Body of pancreas (tissue), 4 donors: ENCODE data around the gene FAM185A. TPM values are rescaled to one million over a fixed set of nuclear protein-coding genes. Genes with fewer than 3 reads are reported as not detected.
"Not testable (repeated sequence)": the region's sequence is repeated elsewhere in the genome, so short reads cannot be mapped to it uniquely, and the experiment has no call there.

Source experiments
- ATAC-seq: fragments of 150-250 bp; one replicate; pipeline ENCODE4 v1.9.1; 2016
- DNase-seq, 4 donors: peaks; one replicate each; pipeline ENCODE4 v3.0.0-alpha.2; 2019
- H3K27ac ChIP-seq, 4 donors: fragments of 200-600 bp; sonication (generic); 1 replicate in 3 of 4; 2 replicates in 1 of 4; pipeline versions ENCODE4 v1.5.1 to v1.6.1; 2016 to 2019; ENCODE audit warnings: mild to moderate bottlenecking in 1 of 4, mixed read lengths in 1 of 4, moderate library complexity in 1 of 4
- H3K27me3 ChIP-seq, 2 donors: fragments of 200-600 bp; sonication (generic); one replicate each; pipeline ENCODE4 v1.6.0; 2016; ENCODE audit warnings: mild to moderate bottlenecking in 1 of 2
- H3K36me3 ChIP-seq, 2 donors: fragments of 200-600 bp; sonication (generic); replicated peaks in 1 of 2; 2 replicates each; pipeline ENCODE4 v1.5.1; 2016; ENCODE audit warnings: low read depth in 2 of 2; ENCODE audit not compliant: insufficient read depth in 1 of 2
- H3K4me1 ChIP-seq: fragments of 200-600 bp; sonication (generic); one replicate; pipeline ENCODE4 v1.6.0; 2016
- H3K4me3 ChIP-seq, 2 donors: fragments of 200-600 bp; sonication (generic); 1 replicate in 1 of 2; 2 replicates in 1 of 2; pipeline ENCODE4 v1.5.1; 2016 to 2019
- H3K9me3 ChIP-seq, 3 donors: fragments of 200-600 bp; sonication (generic); 1 replicate in 2 of 3; 2 replicates in 1 of 3; pipeline ENCODE4 v1.5.1; 2016
- CTCF ChIP-seq, 7 experiments: fragments of 450-650 bp in 4 of 7; fragments of 200-600 bp in 3 of 7; sonication (generic) in 3 of 7; IDR thresholded peaks; one replicate each; pipeline ENCODE4 v1.5.1; 2016 to 2019; ENCODE audit warnings: antibody characterized with exemption in 7 of 7
- WGBS, 2 donors: methylation state at CpG; one replicate each; pipeline ENCODE4 v1.1.5; 2017; 5-methylcytosine and 5-hydroxymethylcytosine counted together
- intact Hi-C: fragments of 100-400 bp; cut with DNase I; formaldehyde crosslinking; loops from one replicate; pipeline ENCODE4 v1.15.1; 2023
- total RNA-seq, 2 donors: library from RNA; depleted of rRNA; stranded (reverse); fragments of >200 nt; gene quantifications; one replicate each; pipeline ENCODE4 v1.1.0, GENCODE V29; 2016

The FAM185A gene
- total RNA-seq, 2 donors from 2014 or later = 19.7 to 21.4 TPM

DNA sequence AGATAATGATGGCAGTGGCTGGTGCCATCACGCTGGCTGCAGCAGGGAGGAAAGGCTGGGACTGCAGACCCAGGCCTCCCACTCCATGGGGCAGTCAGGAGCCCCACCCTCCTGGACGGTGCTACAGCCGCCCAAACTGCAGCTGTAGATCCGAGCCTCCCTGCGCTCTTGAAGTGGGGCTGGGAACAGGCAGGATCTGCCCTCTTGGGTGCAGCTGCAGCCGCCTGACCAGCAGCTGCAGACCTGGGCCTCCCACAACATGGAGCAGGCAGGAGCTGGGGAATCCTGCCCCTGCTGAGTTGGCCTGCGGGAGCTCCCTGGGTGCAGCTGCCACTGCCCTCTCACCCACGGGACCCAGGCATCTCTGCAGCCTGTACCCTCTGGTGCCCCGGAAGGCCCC lies 4.9 kb upstream of the FAM185A start:
- H3K4me3 ChIP-seq, H3K4me1 ChIP-seq, ATAC-seq, H3K27me3 ChIP-seq, H3K36me3 ChIP-seq, H3K9me3 ChIP-seq, DNase-seq, H3K27ac ChIP-seq, intact Hi-C loops: not testable (repeated sequence)
- 76% methylated on average over 9 of the region's 9 CpGs; no CpG with 5 or more reads in 1 of the 2 donors for WGBS, 2 donors

DNA sequence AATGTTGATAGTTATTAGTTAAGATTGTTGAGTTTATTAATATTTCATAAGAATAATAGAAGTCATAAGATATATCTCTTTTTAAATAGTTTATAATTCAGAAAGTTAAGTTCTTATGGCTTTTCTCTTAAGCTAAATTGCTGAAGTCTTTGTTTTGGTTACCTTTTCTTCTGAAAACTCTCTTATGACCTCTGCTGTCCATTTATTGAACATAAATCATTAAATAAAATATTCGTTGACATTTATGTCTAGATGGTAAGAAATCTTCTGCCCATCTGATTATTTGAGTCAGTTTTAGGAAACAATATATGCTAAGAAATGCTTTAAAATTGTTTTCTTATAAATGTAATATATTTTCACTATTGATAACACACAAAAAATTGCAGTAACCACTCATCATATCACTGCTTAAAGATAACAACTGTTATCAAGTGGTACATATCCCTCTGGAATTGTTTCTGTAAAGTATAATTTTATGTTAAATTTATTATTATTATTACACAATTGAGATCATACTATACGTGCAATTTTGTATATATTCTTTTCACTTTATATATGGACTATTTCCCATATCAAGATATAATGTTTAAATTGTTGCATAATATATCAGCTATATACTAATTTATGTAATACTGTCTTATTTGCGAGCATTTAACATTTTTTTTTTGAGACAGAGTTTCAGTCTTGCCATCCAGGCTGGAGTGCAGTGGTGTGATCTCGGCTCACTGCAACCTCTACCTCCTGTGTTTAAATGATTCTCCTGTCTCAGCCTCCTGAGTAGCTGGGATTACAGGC lies 3.1 kb upstream of the FAM185A start:
- H3K27ac ChIP-seq, H3K27me3 ChIP-seq, H3K4me3 ChIP-seq, H3K9me3 ChIP-seq, H3K36me3 ChIP-seq, intact Hi-C loops, ATAC-seq, DNase-seq: not testable (repeated sequence)
- peak in 3 of 7 experiments; percentile 8 to 26 (median 19) for TF ChIP-seq CTCF (IDR thresholded peaks at IDR 0.05)
- H3K4me1 ChIP-seq = peaks cover 16% of the 10 kb centered on the region
- 43 to 49% methylated on average over 4 of the region's 4 CpGs for WGBS, 2 donors

DNA sequence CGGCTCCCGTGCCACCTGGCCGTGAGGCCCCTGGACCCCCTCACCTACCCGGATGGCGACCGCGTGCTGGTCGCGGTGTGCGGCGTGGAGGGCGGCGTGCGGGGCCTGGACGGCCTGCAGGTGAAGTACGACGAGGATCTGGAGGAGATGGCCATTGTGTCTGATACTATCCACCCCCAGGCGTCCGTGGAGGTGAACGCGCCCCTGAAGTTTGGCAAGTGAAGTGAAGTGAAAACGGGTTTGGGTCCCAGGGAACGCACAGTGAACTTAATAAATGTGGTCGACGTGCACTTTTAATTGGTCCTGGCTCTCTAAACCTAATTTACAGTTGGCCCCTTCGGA lies 617 bp downstream of the FAM185A start:
- H3K36me3 ChIP-seq, DNase-seq, intact Hi-C loops, ATAC-seq, H3K9me3 ChIP-seq, H3K27me3 ChIP-seq: not testable (repeated sequence)
- Histone ChIP-seq H3K27ac (peak overlapping the region; percentile 27 to 86 (median 66)), H3K4me1 (peaks cover 20% of the 10 kb centered on the region), H3K4me3 (peak overlapping the region; percentile 36)
- WGBS, 2 donors = 10% methylated on average over 5 to 8 of the region's 26 CpGs

DNA sequence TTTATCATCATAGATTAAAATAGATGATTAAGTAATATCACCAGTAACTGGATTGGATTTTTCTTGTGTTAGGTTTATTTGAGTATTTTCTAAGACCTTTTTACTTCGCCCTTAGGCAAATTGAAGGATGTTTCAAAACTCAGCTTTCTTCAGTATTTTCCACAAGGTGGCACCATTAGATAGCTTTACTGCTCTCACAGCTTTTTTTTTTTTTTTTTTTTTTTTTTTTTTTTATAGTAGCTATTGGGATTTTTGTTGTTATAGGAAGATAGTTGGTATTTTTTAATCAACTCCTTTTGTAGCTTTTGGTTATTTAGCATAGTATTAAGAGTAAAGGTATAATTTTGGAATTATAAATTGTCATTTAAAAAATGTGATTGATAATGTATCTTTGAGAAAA lies 9.4 kb downstream of the FAM185A start:
- ATAC-seq, H3K9me3 ChIP-seq, H3K4me1 ChIP-seq, intact Hi-C loops, H3K27ac ChIP-seq, H3K27me3 ChIP-seq, H3K4me3 ChIP-seq, DNase-seq, H3K36me3 ChIP-seq: not testable (repeated sequence)
- 41 to 48% methylated on average over 1 of the region's 1 CpG for WGBS, 2 donors
- TF ChIP-seq CTCF (IDR thresholded peaks at IDR 0.05) = peak in 4 of 7 experiments; percentile 19 to 41 (median 28)

GRCh38 chr7:102759934-102760333 lies 11.1 kb downstream of the FAM185A start:
- H3K36me3 ChIP-seq, H3K4me1 ChIP-seq, H3K27me3 ChIP-seq, H3K27ac ChIP-seq, DNase-seq, intact Hi-C loops, H3K9me3 ChIP-seq, H3K4me3 ChIP-seq, ATAC-seq: not testable (repeated sequence)
- WGBS, 2 donors = 68 to 74% methylated on average over 1 of the region's 1 CpG

DNA sequence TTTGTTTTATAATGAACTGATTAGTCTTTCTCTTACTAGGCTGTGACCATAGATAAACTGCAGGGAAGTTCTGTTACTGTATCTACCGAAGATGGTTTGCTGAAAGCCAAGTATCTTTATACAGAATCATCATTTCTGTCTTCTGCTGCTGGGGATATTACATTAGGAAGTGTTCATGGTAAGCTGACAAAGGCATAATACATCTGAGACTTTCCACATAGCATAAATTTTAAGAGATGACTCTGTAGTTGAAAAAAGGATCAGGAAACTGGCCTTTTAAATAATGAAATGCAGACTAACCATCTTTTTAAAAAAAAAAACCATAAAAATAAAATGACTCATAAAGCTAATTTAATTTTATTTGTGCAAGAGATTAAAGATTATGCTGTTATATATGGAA lies 12.4 kb downstream of the FAM185A start:
- H3K27me3 ChIP-seq, H3K36me3 ChIP-seq, H3K4me3 ChIP-seq, H3K9me3 ChIP-seq, H3K27ac ChIP-seq, intact Hi-C loops, ATAC-seq, DNase-seq, H3K4me1 ChIP-seq: not testable (repeated sequence)
- WGBS, 2 donors = 53 to 60% methylated on average over 1 of the region's 1 CpG

GRCh38 chr7:102763295-102763905 lies 14.6 kb downstream of the FAM185A start:
- H3K4me3 ChIP-seq, H3K4me1 ChIP-seq, ATAC-seq, H3K9me3 ChIP-seq, H3K36me3 ChIP-seq, H3K27ac ChIP-seq, H3K27me3 ChIP-seq, intact Hi-C loops: not testable (repeated sequence)
- peak in 1 of 4 donors; percentile 9 for DNase-seq
- 27 to 30% methylated on average over 5 to 6 of the region's 6 CpGs for WGBS, 2 donors

DNA sequence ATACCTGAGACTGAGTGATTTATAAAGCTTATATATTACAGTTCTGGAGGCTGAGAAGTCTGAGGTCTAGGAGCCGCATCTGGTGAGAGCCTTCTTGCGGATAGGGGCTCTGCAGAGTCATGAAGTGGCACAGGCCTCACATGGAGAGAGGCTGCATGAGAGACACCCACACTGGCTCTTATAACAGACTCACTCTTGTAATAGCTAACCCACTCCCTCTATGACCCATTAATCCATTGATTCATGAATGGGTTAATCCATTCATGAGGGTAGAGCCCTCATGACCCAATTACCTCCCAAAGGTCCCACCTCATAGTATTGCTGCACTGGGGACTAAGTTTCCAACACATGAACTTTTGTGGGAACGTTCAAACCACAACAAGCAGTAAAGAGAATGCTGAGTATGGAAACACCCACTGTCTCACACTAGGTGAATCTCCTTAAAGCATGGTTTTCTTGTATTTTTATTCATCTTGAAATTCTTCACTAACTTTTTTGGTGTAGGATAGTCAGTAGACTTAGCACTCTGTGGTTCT lies 20.9 kb downstream of the FAM185A start:
- H3K27me3 ChIP-seq, DNase-seq, H3K4me3 ChIP-seq: not testable (repeated sequence)

DNA sequence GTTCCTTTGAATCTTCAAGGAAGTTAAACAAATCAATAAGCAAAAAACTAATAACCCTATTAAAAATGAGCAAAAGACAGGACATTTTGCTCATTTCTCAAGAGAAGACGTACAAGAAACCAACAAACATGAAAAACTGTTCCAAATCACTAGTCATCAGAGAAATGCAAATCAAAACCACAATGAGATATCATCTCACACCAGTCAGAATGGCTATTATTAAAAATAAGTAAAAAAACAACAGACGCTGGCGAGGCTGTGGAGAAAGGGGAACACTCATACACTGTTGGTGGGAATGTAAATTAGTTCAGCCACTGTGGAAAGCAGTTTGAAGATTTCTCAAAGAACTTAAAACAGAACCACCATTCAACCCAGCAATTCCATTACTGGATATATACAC lies 21.7 kb downstream of the FAM185A start:
- H3K27ac ChIP-seq, H3K27me3 ChIP-seq, H3K4me3 ChIP-seq, ATAC-seq, H3K4me1 ChIP-seq, intact Hi-C loops, H3K9me3 ChIP-seq, H3K36me3 ChIP-seq, DNase-seq: not testable (repeated sequence)
- 93 to 100% methylated on average over 3 of the region's 3 CpGs for WGBS, 2 donors

More for the DNA sequence above, 20.9 kb downstream of the FAM185A start:
- H3K9me3 ChIP-seq, H3K4me1 ChIP-seq, H3K36me3 ChIP-seq, H3K27ac ChIP-seq, ATAC-seq, intact Hi-C loops: not testable (repeated sequence)
- whole genome bisulfite sequencing, 2 donors = 90 to 91% methylated on average over 1 of the region's 3 CpGs

GRCh38 chr7:102776217-102776616 lies 27.4 kb downstream of the FAM185A start:
- intact Hi-C loops, H3K36me3 ChIP-seq, H3K27me3 ChIP-seq, ATAC-seq, H3K9me3 ChIP-seq, H3K4me3 ChIP-seq, DNase-seq, H3K4me1 ChIP-seq, H3K27ac ChIP-seq: not testable (repeated sequence)
